ENCODE results near the gene CRBN. TPM values are rescaled to one million over a fixed set of nuclear protein-coding genes. Genes with fewer than 3 reads are reported as not detected.

Gene CRBN
- total RNA-seq, 2 experiments from 2014 or later, result 38.4 to 42.6 TPM

GRCh38 chr3:3196148-3196861 lies 16.8 kb upstream of the CRBN start:
- intact Hi-C loops (cut with DNase I, micrococcal nuclease), result no loop called here

DNA sequence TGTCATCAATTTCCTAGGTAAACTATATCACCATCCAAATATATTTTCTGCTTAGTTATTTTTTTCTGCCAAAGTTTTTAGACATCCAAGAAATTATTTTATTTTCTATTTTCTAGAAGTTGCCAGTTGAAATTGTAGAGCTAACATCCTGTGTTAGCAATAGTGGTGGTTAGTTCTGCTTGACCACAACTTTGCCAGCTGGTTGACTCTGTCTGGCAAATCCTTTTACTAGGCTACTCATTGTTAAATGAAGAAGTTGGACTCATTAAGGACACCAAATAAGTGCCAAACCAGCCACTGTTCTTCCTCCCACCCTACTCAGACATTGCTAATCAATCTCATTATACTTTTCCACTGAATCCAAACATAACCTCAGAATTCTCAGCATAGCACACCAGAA lies 15.4 kb upstream of the CRBN start:
- peaks cover 29% of the 10 kb centered on the region for H3K4me1 Mint-ChIP-seq
- H3K9me3 Mint-ChIP-seq (ENCODE audit: low read depth), result no peaks in the 10 kb centered on the region
- DNase-seq (no peak), ATAC-seq (no peak)
- POLR2A ChIA-PET, result no interaction called here
- H3K36me3 Mint-ChIP-seq (ENCODE audit: low read depth), result no peaks in the 10 kb centered on the region
- intact Hi-C loops (cut with DNase I, micrococcal nuclease), result no loop called here
- CTCF ChIA-PET, result no interaction called here
- no peaks in the 10 kb centered on the region for H3K27me3 Mint-ChIP-seq
- H3K4me3 Mint-ChIP-seq, result no peak overlapping the region
- no peak overlapping the region for H3K27ac Mint-ChIP-seq

More at GRCh38 chr3:3196148-3196861, 16.8 kb upstream of the CRBN start:
- Mint-ChIP-seq H3K36me3 (ENCODE audit: low read depth) (no peaks in the 10 kb centered on the region), H3K27ac (no peak overlapping the region), H3K4me1 (peaks cover 22% of the 10 kb centered on the region), H3K9me3 (ENCODE audit: low read depth) (no peaks in the 10 kb centered on the region), H3K27me3 (no peaks in the 10 kb centered on the region), H3K4me3 (no peak overlapping the region)
- ChIA-PET POLR2A (interaction anchor here (0.6 kb wide), 1 partner anchor 1309 kb away, joined by 3 read pairs; no protein-coding TSS in a partner anchor), CTCF (interaction anchor here (0.6 to 1.3 kb wide), 4 partner anchors 14 to 1094 kb away, joined by 3 read pairs; no protein-coding TSS in a partner anchor)
- no peak for ATAC-seq
- peak; percentile 31 for DNase-seq

DNA sequence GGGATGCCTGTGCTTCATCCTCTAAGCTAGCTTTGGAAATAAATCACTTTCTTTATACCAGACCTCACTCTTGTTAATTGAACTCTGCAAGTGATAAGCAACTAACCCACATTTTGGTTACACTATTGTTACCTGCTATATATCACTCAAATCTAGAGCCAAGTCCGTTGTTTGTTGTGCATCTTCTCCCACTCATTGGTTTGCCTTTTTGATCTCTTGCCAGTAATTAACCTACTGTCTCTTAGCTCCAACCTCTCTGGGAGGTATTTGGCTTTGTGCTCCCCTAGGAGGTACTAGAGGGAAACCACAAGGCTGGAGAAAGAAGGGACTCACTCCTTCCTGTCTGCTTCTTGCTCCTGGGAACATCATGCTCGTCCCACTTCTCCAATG lies 12.8 kb upstream of the CRBN start:
- intact Hi-C loops (cut with DNase I, micrococcal nuclease), result no loop called here
- CTCF ChIA-PET, result interaction anchor here (0.5 to 4.4 kb wide), 6 partner anchors 9 to 786 kb away, joined by 3 to 44 read pairs (median 3); no protein-coding TSS in a partner anchor
- H3K4me3 Mint-ChIP-seq, result no peak overlapping the region

GRCh38 chr3:3191675-3192285 lies 12.3 kb upstream of the CRBN start:
- peaks cover 39% of the 10 kb centered on the region for H3K4me1 Mint-ChIP-seq
- ChIA-PET CTCF (interaction anchor here (1.1 to 4.4 kb wide), 4 partner anchors 9 to 23 kb away, joined by 3 to 44 read pairs (median 4); no protein-coding TSS in a partner anchor), POLR2A (no interaction called here)
- DNase-seq, result no peak
- peak; percentile 60 for ATAC-seq
- H3K4me3 Mint-ChIP-seq, result no peak overlapping the region
- peaks cover 2% of the 10 kb centered on the region for H3K9me3 Mint-ChIP-seq (ENCODE audit: low read depth)
- no peaks in the 10 kb centered on the region for H3K36me3 Mint-ChIP-seq (ENCODE audit: low read depth)
- intact Hi-C loops (cut with DNase I, micrococcal nuclease), result no loop called here
- peak overlapping the region; percentile 77 for H3K27ac Mint-ChIP-seq
- H3K27me3 Mint-ChIP-seq, result no peaks in the 10 kb centered on the region

More for the DNA sequence above, 12.8 kb upstream of the CRBN start:
- POLR2A ChIA-PET, result no interaction called here
- peak overlapping the region; percentile 77 for H3K27ac Mint-ChIP-seq
- no peak for DNase-seq
- H3K4me1 Mint-ChIP-seq, result peaks cover 39% of the 10 kb centered on the region
- no peaks in the 10 kb centered on the region for H3K36me3 Mint-ChIP-seq (ENCODE audit: low read depth)
- H3K27me3 Mint-ChIP-seq, result no peaks in the 10 kb centered on the region
- peak; percentile 61 for ATAC-seq
- peaks cover 2% of the 10 kb centered on the region for H3K9me3 Mint-ChIP-seq (ENCODE audit: low read depth)

GRCh38 chr3:3189961-3190360 lies 10.5 kb upstream of the CRBN start:
- H3K27ac Mint-ChIP-seq, result peak overlapping the region; percentile 44
- CTCF ChIA-PET, result interaction anchor here (4.4 kb wide), 1 partner anchor 11 kb away, joined by 44 read pairs; no protein-coding TSS in a partner anchor
- peaks cover 39% of the 10 kb centered on the region for H3K4me1 Mint-ChIP-seq
- ATAC-seq, result no peak
- intact Hi-C loops (cut with DNase I, micrococcal nuclease), result no loop called here
- no peaks in the 10 kb centered on the region for H3K36me3 Mint-ChIP-seq (ENCODE audit: low read depth)
- POLR2A ChIA-PET, result no interaction called here
- H3K4me3 Mint-ChIP-seq, result no peak overlapping the region
- no peak for DNase-seq
- H3K27me3 Mint-ChIP-seq, result no peaks in the 10 kb centered on the region
- peaks cover 12% of the 10 kb centered on the region for H3K9me3 Mint-ChIP-seq (ENCODE audit: low read depth)

GRCh38 chr3:3189102-3189727 lies 9.7 kb upstream of the CRBN start:
- DNase-seq, result no peak
- H3K27me3 Mint-ChIP-seq, result no peaks in the 10 kb centered on the region
- no peaks in the 10 kb centered on the region for H3K36me3 Mint-ChIP-seq (ENCODE audit: low read depth)
- peaks cover 12% of the 10 kb centered on the region for H3K9me3 Mint-ChIP-seq (ENCODE audit: low read depth)
- intact Hi-C loops (cut with DNase I, micrococcal nuclease), result no loop called here
- peak overlapping the region; percentile 44 for H3K27ac Mint-ChIP-seq
- ChIA-PET CTCF (interaction anchor here (0.7 to 4.4 kb wide), 3 partner anchors 12 to 36 kb away, joined by 3 to 44 read pairs (median 4); no protein-coding TSS in a partner anchor), POLR2A (no interaction called here)
- ATAC-seq, result no peak
- peaks cover 39% of the 10 kb centered on the region for H3K4me1 Mint-ChIP-seq
- no peak overlapping the region for H3K4me3 Mint-ChIP-seq

- ChIA-PET CTCF (no interaction called here), POLR2A (no interaction called here)
- Mint-ChIP-seq H3K9me3 (ENCODE audit: low read depth) (peaks cover 12% of the 10 kb centered on the region), H3K27me3 (no peaks in the 10 kb centered on the region), H3K36me3 (ENCODE audit: low read depth) (no peaks in the 10 kb centered on the region), H3K27ac (no peak overlapping the region), H3K4me1 (peaks cover 19% of the 10 kb centered on the region), H3K4me3 (no peak overlapping the region)
- ATAC-seq, result no peak
- intact Hi-C loops (cut with DNase I, micrococcal nuclease), result no loop called here
- DNase-seq, result no peak
These were observed 5.4 kb upstream of the CRBN start for GRCh38 chr3:3184876-3185275.

- Mint-ChIP-seq H3K36me3 (ENCODE audit: low read depth) (peaks cover 5% of the 10 kb centered on the region), H3K4me1 (peaks cover 42% of the 10 kb centered on the region), H3K4me3 (no peak overlapping the region), H3K9me3 (ENCODE audit: low read depth) (no peaks in the 10 kb centered on the region), H3K27ac (no peak overlapping the region), H3K27me3 (no peaks in the 10 kb centered on the region)
- POLR2A ChIA-PET, result interaction anchor here (0.7 kb wide), 1 partner anchor 144 kb away, joined by 3 read pairs; no protein-coding TSS in a partner anchor
- CTCF ChIA-PET, result interaction anchor here (0.7 kb wide), 1 partner anchor 20 kb away, joined by 6 read pairs; no protein-coding TSS in a partner anchor
- intact Hi-C loops (cut with DNase I, micrococcal nuclease), result no loop called here
- ATAC-seq, result no peak
- DNase-seq, result no peak
These were observed 965 bp upstream of the CRBN start for GRCh38 chr3:3180456-3180855.

- ATAC-seq (peak; percentile 3), DNase-seq (peak; percentile 24)
- Mint-ChIP-seq H3K36me3 (ENCODE audit: low read depth) (peaks cover 14% of the 10 kb centered on the region), H3K27ac (peak overlapping the region; percentile 95), H3K9me3 (ENCODE audit: low read depth) (no peaks in the 10 kb centered on the region), H3K4me1 (peaks cover 55% of the 10 kb centered on the region), H3K27me3 (no peaks in the 10 kb centered on the region), H3K4me3 (peak overlapping the region; percentile 87)
- ChIA-PET POLR2A (no interaction called here), CTCF (interaction anchor here (0.7 to 0.8 kb wide), 4 partner anchors 9 to 14 kb away, joined by 3 read pairs; no protein-coding TSS in a partner anchor)
- intact Hi-C loops (cut with DNase I, micrococcal nuclease), result loop anchor here (1.0 to 10.0 kb wide), 9 partner anchors 13 to 1944 kb away; partner anchors contain the start of genes TRNT1 (in 2 of the 2), ARL8B (in 1 of the 2), ITPR1 (in 1 of the 2) and SETMAR (in 1 of the 2)
These were observed 778 bp downstream of the CRBN start for GRCh38 chr3:3178498-3179328.

- intact Hi-C loops (cut with DNase I, micrococcal nuclease), result loop anchor here (2.0 to 10.0 kb wide), 5 partner anchors 51 to 1944 kb away; partner anchors contain the start of genes ARL8B (in 1 of the 2), ITPR1 (in 1 of the 2) and TRNT1 (in 1 of the 2)
- Mint-ChIP-seq H3K9me3 (ENCODE audit: low read depth) (no peaks in the 10 kb centered on the region), H3K4me3 (peak overlapping the region; percentile 87), H3K4me1 (peaks cover 61% of the 10 kb centered on the region), H3K27ac (peak overlapping the region; percentile 95), H3K27me3 (no peaks in the 10 kb centered on the region), H3K36me3 (ENCODE audit: low read depth) (peaks cover 21% of the 10 kb centered on the region)
- CTCF ChIA-PET, result interaction anchor here (1.0 kb wide), 2 partner anchors 15 to 44 kb away, joined by 3 to 4 read pairs; no protein-coding TSS in a partner anchor
- DNase-seq, result no peak
- POLR2A ChIA-PET, result no interaction called here
- peak; percentile 26 for ATAC-seq
These were observed 1.5 kb downstream of the CRBN start for GRCh38 chr3:3177861-3178497.

All from activated CD4-positive, alpha-beta T cell treated with anti-CD3 and anti-CD28 coated beads for 36 hours (primary cell).